HepG2 (cell line): Measurements from ENCODE around the gene SCAPER. TPM values are rescaled to one million over a fixed set of nuclear protein-coding genes. Genes with fewer than 3 reads are reported as not detected.

ENCODE experiments used
- CC2D1A ChIP-seq: sonication (generic); formaldehyde crosslinking; IDR thresholded peaks from 2 replicates; pipeline ENCODE4 v1.8.1; 2023; ENCODE audit warnings: mild to moderate bottlenecking, missing genetic modification reagents
- KLF13 ChIP-seq: sonication (generic); formaldehyde crosslinking; IDR thresholded peaks from 2 replicates; pipeline ENCODE4 v1.4.0; 2020; ENCODE audit warnings: mild to moderate bottlenecking, missing genetic modification reagents
- NCOR1 ChIP-seq: fragments of 200-600 bp; sonication (generic); IDR thresholded peaks from 2 replicates; pipeline ENCODE4 v1.7.0; 2017; ENCODE audit warnings: antibody characterized with exemption, low read length, borderline replicate concordance
- SCMH1 ChIP-seq: sonication (generic); formaldehyde crosslinking; IDR thresholded peaks from 2 replicates; pipeline ENCODE4 v1.9.0; 2021; ENCODE audit warnings: missing genetic modification reagents, mild to moderate bottlenecking, borderline replicate concordance
- SMAD9 ChIP-seq: sonication (generic); formaldehyde crosslinking; IDR thresholded peaks from 2 replicates; pipeline ENCODE4 v1.5.1; 2020; ENCODE audit warnings: mild to moderate bottlenecking, missing genetic modification reagents
- ZFP1 ChIP-seq: IDR thresholded peaks from 2 replicates; pipeline ENCODE4 v1.6.1; 2016
- ZNF207 ChIP-seq: fragments of 450-650 bp; IDR thresholded peaks from 2 replicates; pipeline ENCODE4 v1.6.1; 2016; ENCODE audit warnings: antibody characterized with exemption, borderline replicate concordance
- ZNF614 ChIP-seq: IDR thresholded peaks from 2 replicates; pipeline ENCODE4 v1.6.1; 2018; ENCODE audit warnings: missing biosample characterization, missing genetic modification reagents, inconsistent platforms, borderline replicate concordance
- ZNF850 ChIP-seq: sonication (generic); formaldehyde crosslinking; conservative IDR thresholded peaks from 2 replicates; pipeline ENCODE4 v1.9.0; 2021; ENCODE audit warnings: mild to moderate bottlenecking, missing genetic modification reagents
- polyA plus RNA-seq, 8 experiments: library from polyadenylated mRNA; depleted of rRNA in 3 of 8; stranded (reverse) in 7 of 8; unstranded in 1 of 8; fragments of >200 nt; fragmentation: Illumina TruSeq in 4 of 8; extraction: Trizol in 4 of 8; gene quantifications; 2 replicates each; pipeline versions ENCODE4 v1.2.1 to v1.2.3, GENCODE V29; 2011 to 2016; ENCODE audit warnings: low read depth in 4 of 8, missing spikeins in 1 of 8, mixed read lengths in 1 of 8; ENCODE audit not compliant: insufficient read depth in 1 of 8
- total RNA-seq, 5 experiments: library from RNA; depleted of rRNA; stranded (reverse); fragments of >200 nt; fragmentation: Illumina TruSeq; extraction: Trizol; gene quantifications; 2 replicates each; pipeline ENCODE4 v1.2.3, GENCODE V29; 2016; ENCODE audit warnings: low read depth in 1 of 5
- TF ChIP-seq, protein P1 (sequence below): IDR thresholded peaks from 2 replicates; pipeline ENCODE4 v1.6.1; 2018; ENCODE audit warnings: missing genetic modification reagents, mild to moderate bottlenecking, missing compliant biosample characterization
- TF ChIP-seq, protein P2 (sequence below): sonication (generic); formaldehyde crosslinking; IDR thresholded peaks from 2 replicates; pipeline ENCODE4 v1.4.0; 2020; ENCODE audit warnings: missing genetic modification reagents; ENCODE audit errors: not compliant biosample characterization
- TF ChIP-seq, protein P3 (sequence below): IDR thresholded peaks from 2 replicates; pipeline ENCODE4 v1.6.1; 2016; ENCODE audit warnings: missing compliant biosample characterization, missing genetic modification reagents, borderline replicate concordance
- TF ChIP-seq, protein P4 (sequence below), 2 experiments: fragments of 450-650 bp in 1 of 2; sonication (generic) in 1 of 2; formaldehyde crosslinking; IDR thresholded peaks; 2 replicates each; pipeline versions ENCODE4 v1.5.0 to v1.8.0; 2020 to 2022; ENCODE audit warnings: mild to moderate bottlenecking in 1 of 2, missing genetic modification reagents in 1 of 2
- TF ChIP-seq, protein P5 (sequence below): sonication (generic); formaldehyde crosslinking; IDR thresholded peaks from 2 replicates; pipeline ENCODE4 v1.9.0; 2021; ENCODE audit warnings: missing genetic modification reagents, mild to moderate bottlenecking, borderline replicate concordance
- TF ChIP-seq, protein P6 (sequence below): sonication (generic); formaldehyde crosslinking; IDR thresholded peaks from 2 replicates; pipeline ENCODE4 v1.4.0; 2020; ENCODE audit warnings: missing genetic modification reagents

Gene SCAPER
- total and polyA plus RNA-seq, 2 of the 13 experiments (the other 11 are each of a cell fraction or from before 2014, with no cell fraction given) = 4.3 to 10.5 TPM

DNA sequence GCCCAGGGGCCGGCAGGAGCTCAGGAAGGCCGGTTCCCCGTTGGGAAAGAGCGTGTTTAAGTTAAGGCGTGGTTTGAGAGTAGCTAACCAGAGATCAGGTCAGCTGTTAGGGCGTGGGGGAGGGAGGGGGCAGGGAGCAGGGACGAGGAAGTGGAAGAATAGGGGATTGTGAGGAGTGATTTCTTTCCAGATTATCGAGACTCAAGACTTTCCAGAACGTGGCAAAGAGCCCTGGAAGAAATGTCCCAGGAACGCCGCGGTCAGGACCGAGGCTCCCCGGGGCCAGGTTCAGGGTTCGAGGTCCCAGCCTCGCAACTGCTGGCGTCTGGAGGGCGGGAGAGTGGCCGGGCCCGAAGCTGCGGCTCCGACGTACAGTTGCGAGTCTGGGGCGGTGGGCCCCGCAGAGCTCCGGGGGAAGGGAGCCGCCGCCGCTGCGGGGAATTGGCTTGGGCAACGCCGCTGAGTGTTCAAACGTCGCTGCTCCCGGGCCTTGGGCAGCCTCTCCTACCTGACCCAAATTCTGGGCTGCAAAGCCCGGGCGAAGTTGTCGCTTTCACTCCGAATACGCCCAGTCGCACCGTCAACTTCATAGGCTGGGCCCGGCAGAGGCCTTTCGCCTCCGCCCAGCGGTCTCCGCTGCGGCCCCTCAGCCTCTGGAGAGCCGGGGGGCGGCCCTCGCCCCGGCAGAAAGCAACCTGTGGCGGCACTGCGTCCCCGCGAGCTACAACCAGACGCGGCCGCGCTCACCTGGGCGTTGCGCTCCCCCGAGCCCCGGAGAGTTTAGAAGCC lies 559.1 kb downstream of the SCAPER start (continued):
- TF ChIP-seq ZNF850 (no peak), NCOR1 (no peak), KLF13 (no peak), ZFP1 (CRISPR knock-in tag) (no peak), SCMH1 (CRISPR knock-in tag) (no peak), ZNF207 (no peak), CC2D1A (CRISPR knock-in tag) (no peak), ZNF614 (CRISPR knock-in tag) (no peak), SMAD9 (CRISPR knock-in tag) (no peak)
- TF ChIP-seq, protein P1, sequence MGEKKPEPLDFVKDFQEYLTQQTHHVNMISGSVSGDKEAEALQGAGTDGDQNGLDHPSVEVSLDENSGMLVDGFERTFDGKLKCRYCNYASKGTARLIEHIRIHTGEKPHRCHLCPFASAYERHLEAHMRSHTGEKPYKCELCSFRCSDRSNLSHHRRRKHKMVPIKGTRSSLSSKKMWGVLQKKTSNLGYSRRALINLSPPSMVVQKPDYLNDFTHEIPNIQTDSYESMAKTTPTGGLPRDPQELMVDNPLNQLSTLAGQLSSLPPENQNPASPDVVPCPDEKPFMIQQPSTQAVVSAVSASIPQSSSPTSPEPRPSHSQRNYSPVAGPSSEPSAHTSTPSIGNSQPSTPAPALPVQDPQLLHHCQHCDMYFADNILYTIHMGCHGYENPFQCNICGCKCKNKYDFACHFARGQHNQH (CRISPR knock-in tag) = peak; percentile 44; the same call in 1 of the 2 replicates
- TF ChIP-seq, protein P2, sequence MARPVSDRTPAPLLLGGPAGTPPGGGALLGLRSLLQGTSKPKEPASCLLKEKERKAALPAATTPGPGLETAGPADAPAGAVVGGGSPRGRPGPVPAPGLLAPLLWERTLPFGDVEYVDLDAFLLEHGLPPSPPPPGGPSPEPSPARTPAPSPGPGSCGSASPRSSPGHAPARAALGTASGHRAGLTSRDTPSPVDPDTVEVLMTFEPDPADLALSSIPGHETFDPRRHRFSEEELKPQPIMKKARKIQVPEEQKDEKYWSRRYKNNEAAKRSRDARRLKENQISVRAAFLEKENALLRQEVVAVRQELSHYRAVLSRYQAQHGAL (CRISPR knock-in tag) = no peak
- TF ChIP-seq, protein P3, sequence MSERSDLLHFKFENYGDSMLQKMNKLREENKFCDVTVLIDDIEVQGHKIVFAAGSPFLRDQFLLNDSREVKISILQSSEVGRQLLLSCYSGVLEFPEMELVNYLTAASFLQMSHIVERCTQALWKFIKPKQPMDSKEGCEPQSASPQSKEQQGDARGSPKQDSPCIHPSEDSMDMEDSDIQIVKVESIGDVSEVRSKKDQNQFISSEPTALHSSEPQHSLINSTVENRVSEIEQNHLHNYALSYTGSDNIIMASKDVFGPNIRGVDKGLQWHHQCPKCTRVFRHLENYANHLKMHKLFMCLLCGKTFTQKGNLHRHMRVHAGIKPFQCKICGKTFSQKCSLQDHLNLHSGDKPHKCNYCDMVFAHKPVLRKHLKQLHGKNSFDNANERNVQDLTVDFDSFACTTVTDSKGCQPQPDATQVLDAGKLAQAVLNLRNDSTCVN = no peak
- TF ChIP-seq, protein P4, sequence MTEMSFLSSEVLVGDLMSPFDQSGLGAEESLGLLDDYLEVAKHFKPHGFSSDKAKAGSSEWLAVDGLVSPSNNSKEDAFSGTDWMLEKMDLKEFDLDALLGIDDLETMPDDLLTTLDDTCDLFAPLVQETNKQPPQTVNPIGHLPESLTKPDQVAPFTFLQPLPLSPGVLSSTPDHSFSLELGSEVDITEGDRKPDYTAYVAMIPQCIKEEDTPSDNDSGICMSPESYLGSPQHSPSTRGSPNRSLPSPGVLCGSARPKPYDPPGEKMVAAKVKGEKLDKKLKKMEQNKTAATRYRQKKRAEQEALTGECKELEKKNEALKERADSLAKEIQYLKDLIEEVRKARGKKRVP (CRISPR knock-in tag; IDR thresholded peaks at IDR 0.05) = no peak
- TF ChIP-seq, protein P5, sequence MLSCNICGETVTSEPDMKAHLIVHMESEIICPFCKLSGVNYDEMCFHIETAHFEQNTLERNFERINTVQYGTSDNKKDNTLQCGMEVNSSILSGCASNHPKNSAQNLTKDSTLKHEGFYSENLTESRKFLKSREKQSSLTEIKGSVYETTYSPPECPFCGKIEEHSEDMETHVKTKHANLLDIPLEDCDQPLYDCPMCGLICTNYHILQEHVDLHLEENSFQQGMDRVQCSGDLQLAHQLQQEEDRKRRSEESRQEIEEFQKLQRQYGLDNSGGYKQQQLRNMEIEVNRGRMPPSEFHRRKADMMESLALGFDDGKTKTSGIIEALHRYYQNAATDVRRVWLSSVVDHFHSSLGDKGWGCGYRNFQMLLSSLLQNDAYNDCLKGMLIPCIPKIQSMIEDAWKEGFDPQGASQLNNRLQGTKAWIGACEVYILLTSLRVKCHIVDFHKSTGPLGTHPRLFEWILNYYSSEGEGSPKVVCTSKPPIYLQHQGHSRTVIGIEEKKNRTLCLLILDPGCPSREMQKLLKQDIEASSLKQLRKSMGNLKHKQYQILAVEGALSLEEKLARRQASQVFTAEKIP (CRISPR knock-in tag) = no peak
- TF ChIP-seq, protein P6, sequence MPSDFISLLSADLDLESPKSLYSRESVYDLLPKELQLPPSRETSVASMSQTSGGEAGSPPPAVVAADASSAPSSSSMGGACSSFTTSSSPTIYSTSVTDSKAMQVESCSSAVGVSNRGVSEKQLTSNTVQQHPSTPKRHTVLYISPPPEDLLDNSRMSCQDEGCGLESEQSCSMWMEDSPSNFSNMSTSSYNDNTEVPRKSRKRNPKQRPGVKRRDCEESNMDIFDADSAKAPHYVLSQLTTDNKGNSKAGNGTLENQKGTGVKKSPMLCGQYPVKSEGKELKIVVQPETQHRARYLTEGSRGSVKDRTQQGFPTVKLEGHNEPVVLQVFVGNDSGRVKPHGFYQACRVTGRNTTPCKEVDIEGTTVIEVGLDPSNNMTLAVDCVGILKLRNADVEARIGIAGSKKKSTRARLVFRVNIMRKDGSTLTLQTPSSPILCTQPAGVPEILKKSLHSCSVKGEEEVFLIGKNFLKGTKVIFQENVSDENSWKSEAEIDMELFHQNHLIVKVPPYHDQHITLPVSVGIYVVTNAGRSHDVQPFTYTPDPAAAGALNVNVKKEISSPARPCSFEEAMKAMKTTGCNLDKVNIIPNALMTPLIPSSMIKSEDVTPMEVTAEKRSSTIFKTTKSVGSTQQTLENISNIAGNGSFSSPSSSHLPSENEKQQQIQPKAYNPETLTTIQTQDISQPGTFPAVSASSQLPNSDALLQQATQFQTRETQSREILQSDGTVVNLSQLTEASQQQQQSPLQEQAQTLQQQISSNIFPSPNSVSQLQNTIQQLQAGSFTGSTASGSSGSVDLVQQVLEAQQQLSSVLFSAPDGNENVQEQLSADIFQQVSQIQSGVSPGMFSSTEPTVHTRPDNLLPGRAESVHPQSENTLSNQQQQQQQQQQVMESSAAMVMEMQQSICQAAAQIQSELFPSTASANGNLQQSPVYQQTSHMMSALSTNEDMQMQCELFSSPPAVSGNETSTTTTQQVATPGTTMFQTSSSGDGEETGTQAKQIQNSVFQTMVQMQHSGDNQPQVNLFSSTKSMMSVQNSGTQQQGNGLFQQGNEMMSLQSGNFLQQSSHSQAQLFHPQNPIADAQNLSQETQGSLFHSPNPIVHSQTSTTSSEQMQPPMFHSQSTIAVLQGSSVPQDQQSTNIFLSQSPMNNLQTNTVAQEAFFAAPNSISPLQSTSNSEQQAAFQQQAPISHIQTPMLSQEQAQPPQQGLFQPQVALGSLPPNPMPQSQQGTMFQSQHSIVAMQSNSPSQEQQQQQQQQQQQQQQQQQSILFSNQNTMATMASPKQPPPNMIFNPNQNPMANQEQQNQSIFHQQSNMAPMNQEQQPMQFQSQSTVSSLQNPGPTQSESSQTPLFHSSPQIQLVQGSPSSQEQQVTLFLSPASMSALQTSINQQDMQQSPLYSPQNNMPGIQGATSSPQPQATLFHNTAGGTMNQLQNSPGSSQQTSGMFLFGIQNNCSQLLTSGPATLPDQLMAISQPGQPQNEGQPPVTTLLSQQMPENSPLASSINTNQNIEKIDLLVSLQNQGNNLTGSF = no peak
